GM23338 (cell line): ENCODE results near the gene PACSIN1.

Experiments used
- CREB1 ChIP-seq: fragments of 250-450 bp; sonication (Bioruptor Pico); IDR thresholded peaks from 2 replicates; pipeline ENCODE4 v1.5.0; 2020; ENCODE audit warnings: low read depth, mild to moderate bottlenecking, moderate library complexity
- EZH2 ChIP-seq: fragments of 200-600 bp; sonication (generic); IDR thresholded peaks from one replicate; pipeline ENCODE4 v1.8.0; 2017; ENCODE audit warnings: antibody characterized with exemption, mild to moderate bottlenecking, low read depth; ENCODE audit not compliant: unreplicated experiment
- EZH2phosphoT487 ChIP-seq: fragments of 200-600 bp; sonication (generic); IDR thresholded peaks from one replicate; pipeline ENCODE4 v1.8.1; 2018; ENCODE audit warnings: antibody characterized with exemption; ENCODE audit not compliant: unreplicated experiment
- JUNB ChIP-seq: IDR thresholded peaks from one replicate; pipeline ENCODE4 v1.6.1; 2016; ENCODE audit warnings: antibody characterized with exemption; ENCODE audit not compliant: unreplicated experiment
- POLR2AphosphoS5 ChIP-seq: IDR thresholded peaks from 2 replicates; pipeline ENCODE4 v1.6.1; 2016; ENCODE audit warnings: antibody characterized with exemption, low read depth
- ZNF331 ChIP-seq: fragments of 250-450 bp; sonication (Bioruptor Pico); IDR thresholded peaks from 2 replicates; pipeline ENCODE4 v1.5.0; 2020; ENCODE audit warnings: low read depth, mild to moderate bottlenecking, moderate library complexity
- TF ChIP-seq, protein P1 (sequence below), 2 experiments: fragments of 200-600 bp in 1 of 2; sonication (generic) in 1 of 2; conservative IDR thresholded peaks; 2 replicates each; pipeline versions ENCODE4 v1.5.1 to v1.6.1; 2016 to 2017; ENCODE audit warnings: antibody characterized with exemption in 2 of 2, low read depth in 2 of 2, mild to moderate bottlenecking in 2 of 2, moderate library complexity in 1 of 2
- TF ChIP-seq, protein P2 (sequence below): IDR thresholded peaks from one replicate; pipeline ENCODE4 v1.6.1; 2018; ENCODE audit warnings: antibody characterized with exemption; ENCODE audit not compliant: unreplicated experiment

- TF ChIP-seq, protein P1, sequence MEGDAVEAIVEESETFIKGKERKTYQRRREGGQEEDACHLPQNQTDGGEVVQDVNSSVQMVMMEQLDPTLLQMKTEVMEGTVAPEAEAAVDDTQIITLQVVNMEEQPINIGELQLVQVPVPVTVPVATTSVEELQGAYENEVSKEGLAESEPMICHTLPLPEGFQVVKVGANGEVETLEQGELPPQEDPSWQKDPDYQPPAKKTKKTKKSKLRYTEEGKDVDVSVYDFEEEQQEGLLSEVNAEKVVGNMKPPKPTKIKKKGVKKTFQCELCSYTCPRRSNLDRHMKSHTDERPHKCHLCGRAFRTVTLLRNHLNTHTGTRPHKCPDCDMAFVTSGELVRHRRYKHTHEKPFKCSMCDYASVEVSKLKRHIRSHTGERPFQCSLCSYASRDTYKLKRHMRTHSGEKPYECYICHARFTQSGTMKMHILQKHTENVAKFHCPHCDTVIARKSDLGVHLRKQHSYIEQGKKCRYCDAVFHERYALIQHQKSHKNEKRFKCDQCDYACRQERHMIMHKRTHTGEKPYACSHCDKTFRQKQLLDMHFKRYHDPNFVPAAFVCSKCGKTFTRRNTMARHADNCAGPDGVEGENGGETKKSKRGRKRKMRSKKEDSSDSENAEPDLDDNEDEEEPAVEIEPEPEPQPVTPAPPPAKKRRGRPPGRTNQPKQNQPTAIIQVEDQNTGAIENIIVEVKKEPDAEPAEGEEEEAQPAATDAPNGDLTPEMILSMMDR (conservative IDR thresholded peaks at IDR 0.05; ENCODE audit: low read depth in 2 of 2) = no peak
- TF ChIP-seq POLR2AphosphoS5 (no peak), EZH2phosphoT487 (no peak), EZH2 (no peak), CREB1 (CRISPR knock-in tag) (no peak), JUNB (no peak), ZNF331 (CRISPR knock-in tag) (no peak)
- TF ChIP-seq, protein P2, sequence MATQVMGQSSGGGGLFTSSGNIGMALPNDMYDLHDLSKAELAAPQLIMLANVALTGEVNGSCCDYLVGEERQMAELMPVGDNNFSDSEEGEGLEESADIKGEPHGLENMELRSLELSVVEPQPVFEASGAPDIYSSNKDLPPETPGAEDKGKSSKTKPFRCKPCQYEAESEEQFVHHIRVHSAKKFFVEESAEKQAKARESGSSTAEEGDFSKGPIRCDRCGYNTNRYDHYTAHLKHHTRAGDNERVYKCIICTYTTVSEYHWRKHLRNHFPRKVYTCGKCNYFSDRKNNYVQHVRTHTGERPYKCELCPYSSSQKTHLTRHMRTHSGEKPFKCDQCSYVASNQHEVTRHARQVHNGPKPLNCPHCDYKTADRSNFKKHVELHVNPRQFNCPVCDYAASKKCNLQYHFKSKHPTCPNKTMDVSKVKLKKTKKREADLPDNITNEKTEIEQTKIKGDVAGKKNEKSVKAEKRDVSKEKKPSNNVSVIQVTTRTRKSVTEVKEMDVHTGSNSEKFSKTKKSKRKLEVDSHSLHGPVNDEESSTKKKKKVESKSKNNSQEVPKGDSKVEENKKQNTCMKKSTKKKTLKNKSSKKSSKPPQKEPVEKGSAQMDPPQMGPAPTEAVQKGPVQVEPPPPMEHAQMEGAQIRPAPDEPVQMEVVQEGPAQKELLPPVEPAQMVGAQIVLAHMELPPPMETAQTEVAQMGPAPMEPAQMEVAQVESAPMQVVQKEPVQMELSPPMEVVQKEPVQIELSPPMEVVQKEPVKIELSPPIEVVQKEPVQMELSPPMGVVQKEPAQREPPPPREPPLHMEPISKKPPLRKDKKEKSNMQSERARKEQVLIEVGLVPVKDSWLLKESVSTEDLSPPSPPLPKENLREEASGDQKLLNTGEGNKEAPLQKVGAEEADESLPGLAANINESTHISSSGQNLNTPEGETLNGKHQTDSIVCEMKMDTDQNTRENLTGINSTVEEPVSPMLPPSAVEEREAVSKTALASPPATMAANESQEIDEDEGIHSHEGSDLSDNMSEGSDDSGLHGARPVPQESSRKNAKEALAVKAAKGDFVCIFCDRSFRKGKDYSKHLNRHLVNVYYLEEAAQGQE = no peak
These were observed 50.8 kb downstream of the PACSIN1 start for GRCh38 chr6:34516391-34517324.
